Endothelial cell of umbilical vein (primary cell): ENCODE measurements around the gene BBLN. TPM values are rescaled to one million over a fixed set of nuclear protein-coding genes. Genes with fewer than 3 reads are reported as not detected.

Source experiments
- BruUV-seq: library from RNA; stranded (reverse); fragments of 400-500 nt; replicated peaks from 2 replicates; lab custom pipeline; 2021; lab: Mats Ljungman, UMichigan
- CTCF ChIA-PET: fragments of 300-600, 350-600 bp; sonication (Branson Sonifier 250); formaldehyde crosslinking; loops from one replicate; lab custom pipeline; 2021; ENCODE audit warnings: antibody characterized with exemption, inconsistent platforms; lab: Charles Lee
- POLR2A ChIA-PET: fragments of 300-600, 350-600 bp; sonication (Branson Sonifier 250); formaldehyde crosslinking; loops from one replicate; lab custom pipeline; 2021; ENCODE audit warnings: antibody characterized with exemption, inconsistent platforms; lab: Charles Lee
- DNase-seq: peaks from one replicate; pipeline ENCODE4 v3.0.0-alpha.2; 2011; ENCODE audit warnings: low read depth, low spot score
- FAIRE-seq: peaks from 2 replicates; lab custom pipeline; 2011; peaks lifted over from hg19 to GRCh38; lab: Jason Lieb, UNC
- H2AFZ ChIP-seq: 2 replicates; pipeline ENCODE4 v1.6.0; 2012; ENCODE audit warnings: low read depth, low read length, control low read depth, inconsistent platforms
- H3K27ac ChIP-seq: 2 replicates; pipeline ENCODE4 v1.5.1; 2011; ENCODE audit warnings: low read depth, mild to moderate bottlenecking, control low read depth, low read length, moderate library complexity; ENCODE audit not compliant: insufficient read depth
- H3K27me3 ChIP-seq, 2 experiments: 2 replicates each; pipeline versions ENCODE4 v1.6.0 to v1.6.1; 2011; ENCODE audit warnings: low read length in 2 of 2, mixed read lengths in 1 of 2; ENCODE audit not compliant: control insufficient read depth in 2 of 2, insufficient read depth in 2 of 2
- H3K36me3 ChIP-seq, 2 experiments: 2 replicates in 1 of 2; 3 replicates in 1 of 2; pipeline ENCODE4 v1.5.1; 2011; ENCODE audit warnings: low read length in 2 of 2, mild to moderate bottlenecking in 1 of 2, moderate library complexity in 1 of 2; ENCODE audit not compliant: control insufficient read depth in 2 of 2, insufficient read depth in 2 of 2; ENCODE audit errors: extremely low read depth in 1 of 2
- H3K4me1 ChIP-seq: 3 replicates; pipeline ENCODE4 v1.5.1; 2011; ENCODE audit warnings: mild to moderate bottlenecking, low read length; ENCODE audit not compliant: control insufficient read depth, insufficient read depth; ENCODE audit errors: extremely low read depth
- H3K4me2 ChIP-seq: 2 replicates; pipeline ENCODE4 v1.6.1; 2011; ENCODE audit warnings: low read length, control low read depth, mixed read lengths; ENCODE audit not compliant: insufficient read depth
- H3K4me3 ChIP-seq, 3 experiments: fragments of 200-600 bp in 1 of 3; sonication (generic), shearing (Covaris generic) in 1 of 3; replicated peaks in 1 of 3; 2 replicates each; pipeline ENCODE4 v1.5.1; 2011 to 2016; ENCODE audit warnings: control low read depth in 3 of 3, low read length in 3 of 3, mild to moderate bottlenecking in 2 of 3, inconsistent platforms in 1 of 3, low read depth in 1 of 3, moderate library complexity in 1 of 3; ENCODE audit not compliant: insufficient read depth in 1 of 3
- H3K79me2 ChIP-seq: 2 replicates; pipeline ENCODE4 v1.6.0; 2012; ENCODE audit warnings: low read length, inconsistent platforms; ENCODE audit not compliant: control insufficient read depth, insufficient read depth
- H3K9ac ChIP-seq: replicated peaks from 2 replicates; pipeline ENCODE3; 2011; ENCODE audit warnings: low read length, control low read depth; ENCODE audit not compliant: insufficient read depth; ENCODE audit errors: extremely low read depth
- H3K9me1 ChIP-seq: replicated peaks from 3 replicates; pipeline ENCODE4 v1.6.0; 2011; ENCODE audit warnings: mild to moderate bottlenecking, low read length; ENCODE audit not compliant: control insufficient read depth, insufficient read depth; ENCODE audit errors: extremely low read depth
- H3K9me3 ChIP-seq: replicated peaks from 2 replicates; pipeline ENCODE4 v1.5.1; 2012; ENCODE audit warnings: low read length, inconsistent platforms; ENCODE audit not compliant: control insufficient read depth, insufficient read depth
- H4K20me1 ChIP-seq: replicated peaks from 2 replicates; pipeline ENCODE3; 2011; ENCODE audit warnings: mild to moderate bottlenecking, low read length; ENCODE audit not compliant: control insufficient read depth, insufficient read depth; ENCODE audit errors: extremely low read depth
- EZH2 ChIP-seq: IDR thresholded peaks from 2 replicates; pipeline ENCODE4 v1.6.1; 2012; ENCODE audit warnings: borderline replicate concordance, low read depth, mild to moderate bottlenecking, moderate library complexity, low read length, inconsistent platforms; ENCODE audit not compliant: severe bottlenecking
- FOS ChIP-seq: IDR thresholded peaks from 2 replicates; pipeline ENCODE4 v1.6.1; 2011; ENCODE audit warnings: mild to moderate bottlenecking, low read length, moderate library complexity, borderline replicate concordance; ENCODE audit not compliant: insufficient read depth
- GATA2 ChIP-seq: IDR thresholded peaks from 2 replicates; pipeline ENCODE4 v1.7.0; 2011; ENCODE audit warnings: low read depth, mild to moderate bottlenecking, moderate library complexity, mixed read lengths, low read length; ENCODE audit not compliant: insufficient read length, insufficient read depth
- JUN ChIP-seq: IDR thresholded peaks from 2 replicates; pipeline ENCODE4 v1.6.1; 2011; ENCODE audit warnings: borderline replicate concordance, low read depth; ENCODE audit not compliant: insufficient read length, insufficient read depth
- MYC ChIP-seq: IDR thresholded peaks from one replicate; pipeline ENCODE4 v1.6.1; 2011; ENCODE audit warnings: mild to moderate bottlenecking, low read depth, low read length
- POLR2A ChIP-seq: IDR thresholded peaks from 2 replicates; pipeline ENCODE4 v1.6.1; 2012; ENCODE audit warnings: low read depth, mild to moderate bottlenecking, control low read depth, low read length
- POLR2AphosphoS5 ChIP-seq: IDR thresholded peaks from 2 replicates; pipeline ENCODE4 v1.6.1; 2012; ENCODE audit warnings: low read depth, mild to moderate bottlenecking, control low read depth, low read length, moderate library complexity; ENCODE audit not compliant: insufficient read depth
- dilution Hi-C: fragments of 300-500 bp; cut with MboI; formaldehyde crosslinking; loops from one replicate; pipeline ENCODE4 v1.15.0; 2019; ENCODE audit warnings: low sequenced_read_pairs; ENCODE audit not compliant: extremely low pct_ligation_motif_present
- intact Hi-C: fragments of 100-400 bp; cut with micrococcal nuclease; formaldehyde crosslinking; loops from one replicate; pipeline ENCODE4 v1.10.0; 2022
- polyA plus RNA-seq, 4 experiments: library from polyadenylated mRNA; depleted of rRNA in 3 of 4; stranded (reverse) in 3 of 4; unstranded in 1 of 4; fragments of >200 nt; gene quantifications; 2 replicates each; pipeline versions ENCODE4 v1.2.1 to v1.2.3, GENCODE V29; 2011 to 2012; ENCODE audit warnings: missing spikeins in 1 of 4
- total RNA-seq: library from RNA; stranded (reverse); gene quantifications from 2 replicates; pipeline ENCODE4 v1.2.3, GENCODE V29; 2021
- TF ChIP-seq, protein P1 (sequence below), 2 donors: IDR thresholded peaks; 1 replicate in 1 of 2; 2 replicates in 1 of 2; pipeline ENCODE4 v1.5.1; 2011; ENCODE audit warnings: low read length in 2 of 2, mild to moderate bottlenecking in 2 of 2, moderate library complexity in 2 of 2, control low read depth in 1 of 2, inconsistent platforms in 1 of 2, low read depth in 1 of 2; ENCODE audit not compliant: insufficient read depth in 1 of 2; ENCODE audit errors: extremely low read depth in 1 of 2
- TF ChIP-seq, protein P2 (sequence below): IDR thresholded peaks from 2 replicates; pipeline ENCODE4 v1.6.1; 2011; ENCODE audit not compliant: insufficient read depth, insufficient read length

BBLN gene
- total and polyA plus RNA-seq, 2 donors (not counting 3 experiments of a cell fraction or from before 2014, with no cell fraction given) = 51.0 to 124 TPM

DNA sequence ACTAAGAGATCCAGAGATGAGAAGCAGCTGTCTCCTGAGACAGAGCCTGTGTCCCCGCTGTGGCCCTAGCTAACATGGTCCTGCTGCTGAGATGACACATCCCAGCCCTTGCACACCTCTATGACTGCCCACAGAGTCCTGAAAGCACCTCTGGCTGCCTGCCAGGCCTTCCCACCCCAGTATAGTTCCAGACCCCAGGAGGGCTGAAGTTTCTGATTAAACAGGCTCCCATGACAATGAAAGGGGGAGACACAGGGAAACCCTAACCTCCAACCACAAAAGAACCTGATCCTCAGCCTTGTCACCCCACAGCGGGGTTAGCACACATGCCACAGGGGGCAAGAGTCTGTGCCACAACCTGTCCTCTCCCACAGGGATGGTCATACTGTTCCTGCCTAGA lies 15.7 kb downstream of the BBLN start:
- no peak overlapping the region for H2AFZ ChIP-seq
- no peak for DNase-seq
- TF ChIP-seq GATA2 = no peak
- TF ChIP-seq POLR2A = no peak
- TF ChIP-seq FOS = no peak
- TF ChIP-seq JUN = no peak
- TF ChIP-seq, protein P1, sequence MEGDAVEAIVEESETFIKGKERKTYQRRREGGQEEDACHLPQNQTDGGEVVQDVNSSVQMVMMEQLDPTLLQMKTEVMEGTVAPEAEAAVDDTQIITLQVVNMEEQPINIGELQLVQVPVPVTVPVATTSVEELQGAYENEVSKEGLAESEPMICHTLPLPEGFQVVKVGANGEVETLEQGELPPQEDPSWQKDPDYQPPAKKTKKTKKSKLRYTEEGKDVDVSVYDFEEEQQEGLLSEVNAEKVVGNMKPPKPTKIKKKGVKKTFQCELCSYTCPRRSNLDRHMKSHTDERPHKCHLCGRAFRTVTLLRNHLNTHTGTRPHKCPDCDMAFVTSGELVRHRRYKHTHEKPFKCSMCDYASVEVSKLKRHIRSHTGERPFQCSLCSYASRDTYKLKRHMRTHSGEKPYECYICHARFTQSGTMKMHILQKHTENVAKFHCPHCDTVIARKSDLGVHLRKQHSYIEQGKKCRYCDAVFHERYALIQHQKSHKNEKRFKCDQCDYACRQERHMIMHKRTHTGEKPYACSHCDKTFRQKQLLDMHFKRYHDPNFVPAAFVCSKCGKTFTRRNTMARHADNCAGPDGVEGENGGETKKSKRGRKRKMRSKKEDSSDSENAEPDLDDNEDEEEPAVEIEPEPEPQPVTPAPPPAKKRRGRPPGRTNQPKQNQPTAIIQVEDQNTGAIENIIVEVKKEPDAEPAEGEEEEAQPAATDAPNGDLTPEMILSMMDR (IDR thresholded peaks at IDR 0.05; ENCODE audit: extremely low read depth in 1 of 2, insufficient read depth in 1 of 2, low read depth in 1 of 2, low read length in 2 of 2) = no peak
- peaks cover 25 to 44% of the 10 kb centered on the region in 2 experiments for H3K36me3 ChIP-seq
- intact Hi-C loops = no loop called here
- no peaks in the 10 kb centered on the region for H3K4me1 ChIP-seq
- H3K79me2 ChIP-seq = no peaks in the 10 kb centered on the region
- no peaks in the 10 kb centered on the region for H3K27me3 ChIP-seq
- no TSS peak for BruUV-seq
- H3K4me2 ChIP-seq = no peak overlapping the region
- FAIRE-seq = no peak
- ChIA-PET CTCF (interaction anchor here (0.9 kb wide), 1 partner anchor 15 kb away, joined by 4 read pairs; the partner anchor contains the start of gene CIZ1), POLR2A (no interaction called here)
- dilution Hi-C loops = no loop called here
- H3K9me1 ChIP-seq = no peaks in the 10 kb centered on the region
- H3K9me3 ChIP-seq = no peaks in the 10 kb centered on the region
- H3K4me3 ChIP-seq = no peak overlapping the region
- H3K27ac ChIP-seq = no peak overlapping the region
- no peaks in the 10 kb centered on the region for H4K20me1 ChIP-seq
- H3K9ac ChIP-seq = no peak overlapping the region

DNA sequence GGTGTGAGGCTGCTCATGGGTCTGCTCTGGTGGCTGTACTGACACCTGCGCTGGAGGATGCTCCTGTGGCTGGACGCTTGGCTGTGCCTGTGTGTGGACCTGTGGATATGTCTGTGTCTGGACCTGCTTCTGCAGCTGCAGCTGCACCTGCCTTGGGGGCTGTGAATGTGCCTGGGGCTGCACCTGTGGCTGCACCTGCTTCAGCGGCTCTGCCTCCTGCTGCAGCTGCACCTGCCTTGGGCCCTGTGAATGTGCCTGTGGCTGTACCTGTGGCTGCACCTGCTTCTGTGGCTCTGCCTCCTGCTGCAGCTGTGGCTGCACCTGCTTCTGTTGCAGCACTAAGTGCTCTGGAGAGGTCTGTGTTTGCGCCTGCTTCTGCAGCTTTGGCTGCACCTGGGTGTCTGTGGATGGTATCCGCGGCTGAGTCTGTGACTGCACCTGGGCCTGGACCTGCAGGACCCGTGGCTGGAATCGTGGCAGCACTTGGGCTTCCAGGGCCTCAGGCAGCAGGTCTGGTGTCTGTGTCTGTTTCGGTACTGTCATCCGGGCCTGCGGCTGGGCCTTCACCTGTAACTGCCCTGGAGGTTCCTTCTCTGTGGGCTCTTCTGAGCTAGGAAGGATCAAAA lies 18.9 kb downstream of the BBLN start:
- H3K9me1 ChIP-seq = no peaks in the 10 kb centered on the region
- no peak overlapping the region for H2AFZ ChIP-seq
- no peak overlapping the region for H3K27ac ChIP-seq
- TF ChIP-seq POLR2AphosphoS5 (no peak), GATA2 (no peak), MYC (no peak), FOS (no peak), POLR2A (no peak), JUN (no peak), EZH2 (no peak)
- TF ChIP-seq, protein P2, sequence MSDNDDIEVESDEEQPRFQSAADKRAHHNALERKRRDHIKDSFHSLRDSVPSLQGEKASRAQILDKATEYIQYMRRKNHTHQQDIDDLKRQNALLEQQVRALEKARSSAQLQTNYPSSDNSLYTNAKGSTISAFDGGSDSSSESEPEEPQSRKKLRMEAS = no peak
- TF ChIP-seq, protein P1 (IDR thresholded peaks at IDR 0.05; ENCODE audit: extremely low read depth in 1 of 2, insufficient read depth in 1 of 2, low read depth in 1 of 2, low read length in 2 of 2) = no peak
- H3K4me1 ChIP-seq = no peaks in the 10 kb centered on the region
- H3K36me3 ChIP-seq = peaks cover 29 to 54% of the 10 kb centered on the region in 2 experiments
- H3K9ac ChIP-seq = no peak overlapping the region
- no peaks in the 10 kb centered on the region for H3K9me3 ChIP-seq
- no peak for FAIRE-seq
- no peak overlapping the region for H3K4me2 ChIP-seq
- no peaks in the 10 kb centered on the region for H3K27me3 ChIP-seq
- H3K4me3 ChIP-seq = no peak overlapping the region
- intact Hi-C loops (no loop called here), dilution Hi-C loops (no loop called here)
- H4K20me1 ChIP-seq = no peaks in the 10 kb centered on the region
- ChIA-PET POLR2A (no interaction called here), CTCF (no interaction called here)
- no peaks in the 10 kb centered on the region for H3K79me2 ChIP-seq
- BruUV-seq = TSS peak; percentile 84
- no peak for DNase-seq
